ENCODE data around the gene GDI1.

DNA sequence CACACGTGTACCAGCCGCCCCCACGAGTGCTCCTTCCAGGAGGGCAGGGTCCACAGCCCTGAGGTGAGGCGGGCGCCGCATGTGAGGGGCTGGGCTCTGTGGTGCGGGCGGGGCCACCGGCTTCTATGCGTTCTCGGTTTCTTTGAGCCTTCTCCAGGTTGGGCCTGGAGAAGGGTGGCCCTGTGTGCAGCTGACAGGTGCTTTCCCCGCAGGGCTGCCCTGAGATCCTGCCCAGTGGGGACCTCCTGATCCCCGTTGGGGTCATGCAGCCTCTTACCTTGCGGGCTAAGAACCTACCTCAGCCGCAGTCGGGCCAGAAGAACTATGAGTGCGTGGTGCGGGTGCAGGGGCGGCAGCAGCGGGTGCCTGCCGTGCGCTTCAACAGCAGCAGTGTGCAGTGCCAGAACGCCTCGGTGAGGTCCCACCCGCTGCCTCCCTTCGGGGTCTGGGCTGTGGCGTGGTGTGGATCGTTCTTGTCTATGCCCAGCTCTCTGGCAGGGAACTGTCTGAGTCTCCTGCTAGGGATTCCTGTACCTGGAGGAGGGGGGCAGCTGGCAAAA lies 27.9 kb downstream of the GDI1 start:
- TF ChIP-seq CTCF (conservative IDR thresholded peaks at IDR 0.05; ENCODE audit: low read depth in 2 of 2) (no peak), EZH2 (IDR thresholded peaks at IDR 0.05; ENCODE audit: low read depth, unreplicated experiment) (no peak), POLR2AphosphoS5 (IDR thresholded peaks at IDR 0.05; ENCODE audit: low read depth) (no peak), JUNB (IDR thresholded peaks at IDR 0.05; ENCODE audit: unreplicated experiment) (no peak), EZH2phosphoT487 (IDR thresholded peaks at IDR 0.05; ENCODE audit: unreplicated experiment) (no peak), ETS1 (IDR thresholded peaks at IDR 0.05) (no peak), NANOG (IDR thresholded peaks at IDR 0.05; ENCODE audit: borderline replicate concordance) (no peak), CREB1 (CRISPR knock-in tag; IDR thresholded peaks at IDR 0.05; ENCODE audit: low read depth) (no peak), STAT1 (IDR thresholded peaks at IDR 0.05; ENCODE audit: unreplicated experiment) (no peak), ZNF331 (CRISPR knock-in tag; IDR thresholded peaks at IDR 0.05; ENCODE audit: low read depth) (no peak), ZNF114 (CRISPR knock-in tag; IDR thresholded peaks at IDR 0.05) (no peak)
- TF ChIP-seq, protein P1, sequence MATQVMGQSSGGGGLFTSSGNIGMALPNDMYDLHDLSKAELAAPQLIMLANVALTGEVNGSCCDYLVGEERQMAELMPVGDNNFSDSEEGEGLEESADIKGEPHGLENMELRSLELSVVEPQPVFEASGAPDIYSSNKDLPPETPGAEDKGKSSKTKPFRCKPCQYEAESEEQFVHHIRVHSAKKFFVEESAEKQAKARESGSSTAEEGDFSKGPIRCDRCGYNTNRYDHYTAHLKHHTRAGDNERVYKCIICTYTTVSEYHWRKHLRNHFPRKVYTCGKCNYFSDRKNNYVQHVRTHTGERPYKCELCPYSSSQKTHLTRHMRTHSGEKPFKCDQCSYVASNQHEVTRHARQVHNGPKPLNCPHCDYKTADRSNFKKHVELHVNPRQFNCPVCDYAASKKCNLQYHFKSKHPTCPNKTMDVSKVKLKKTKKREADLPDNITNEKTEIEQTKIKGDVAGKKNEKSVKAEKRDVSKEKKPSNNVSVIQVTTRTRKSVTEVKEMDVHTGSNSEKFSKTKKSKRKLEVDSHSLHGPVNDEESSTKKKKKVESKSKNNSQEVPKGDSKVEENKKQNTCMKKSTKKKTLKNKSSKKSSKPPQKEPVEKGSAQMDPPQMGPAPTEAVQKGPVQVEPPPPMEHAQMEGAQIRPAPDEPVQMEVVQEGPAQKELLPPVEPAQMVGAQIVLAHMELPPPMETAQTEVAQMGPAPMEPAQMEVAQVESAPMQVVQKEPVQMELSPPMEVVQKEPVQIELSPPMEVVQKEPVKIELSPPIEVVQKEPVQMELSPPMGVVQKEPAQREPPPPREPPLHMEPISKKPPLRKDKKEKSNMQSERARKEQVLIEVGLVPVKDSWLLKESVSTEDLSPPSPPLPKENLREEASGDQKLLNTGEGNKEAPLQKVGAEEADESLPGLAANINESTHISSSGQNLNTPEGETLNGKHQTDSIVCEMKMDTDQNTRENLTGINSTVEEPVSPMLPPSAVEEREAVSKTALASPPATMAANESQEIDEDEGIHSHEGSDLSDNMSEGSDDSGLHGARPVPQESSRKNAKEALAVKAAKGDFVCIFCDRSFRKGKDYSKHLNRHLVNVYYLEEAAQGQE (IDR thresholded peaks at IDR 0.05; ENCODE audit: unreplicated experiment), result no peak
- TF ChIP-seq, protein P2, sequence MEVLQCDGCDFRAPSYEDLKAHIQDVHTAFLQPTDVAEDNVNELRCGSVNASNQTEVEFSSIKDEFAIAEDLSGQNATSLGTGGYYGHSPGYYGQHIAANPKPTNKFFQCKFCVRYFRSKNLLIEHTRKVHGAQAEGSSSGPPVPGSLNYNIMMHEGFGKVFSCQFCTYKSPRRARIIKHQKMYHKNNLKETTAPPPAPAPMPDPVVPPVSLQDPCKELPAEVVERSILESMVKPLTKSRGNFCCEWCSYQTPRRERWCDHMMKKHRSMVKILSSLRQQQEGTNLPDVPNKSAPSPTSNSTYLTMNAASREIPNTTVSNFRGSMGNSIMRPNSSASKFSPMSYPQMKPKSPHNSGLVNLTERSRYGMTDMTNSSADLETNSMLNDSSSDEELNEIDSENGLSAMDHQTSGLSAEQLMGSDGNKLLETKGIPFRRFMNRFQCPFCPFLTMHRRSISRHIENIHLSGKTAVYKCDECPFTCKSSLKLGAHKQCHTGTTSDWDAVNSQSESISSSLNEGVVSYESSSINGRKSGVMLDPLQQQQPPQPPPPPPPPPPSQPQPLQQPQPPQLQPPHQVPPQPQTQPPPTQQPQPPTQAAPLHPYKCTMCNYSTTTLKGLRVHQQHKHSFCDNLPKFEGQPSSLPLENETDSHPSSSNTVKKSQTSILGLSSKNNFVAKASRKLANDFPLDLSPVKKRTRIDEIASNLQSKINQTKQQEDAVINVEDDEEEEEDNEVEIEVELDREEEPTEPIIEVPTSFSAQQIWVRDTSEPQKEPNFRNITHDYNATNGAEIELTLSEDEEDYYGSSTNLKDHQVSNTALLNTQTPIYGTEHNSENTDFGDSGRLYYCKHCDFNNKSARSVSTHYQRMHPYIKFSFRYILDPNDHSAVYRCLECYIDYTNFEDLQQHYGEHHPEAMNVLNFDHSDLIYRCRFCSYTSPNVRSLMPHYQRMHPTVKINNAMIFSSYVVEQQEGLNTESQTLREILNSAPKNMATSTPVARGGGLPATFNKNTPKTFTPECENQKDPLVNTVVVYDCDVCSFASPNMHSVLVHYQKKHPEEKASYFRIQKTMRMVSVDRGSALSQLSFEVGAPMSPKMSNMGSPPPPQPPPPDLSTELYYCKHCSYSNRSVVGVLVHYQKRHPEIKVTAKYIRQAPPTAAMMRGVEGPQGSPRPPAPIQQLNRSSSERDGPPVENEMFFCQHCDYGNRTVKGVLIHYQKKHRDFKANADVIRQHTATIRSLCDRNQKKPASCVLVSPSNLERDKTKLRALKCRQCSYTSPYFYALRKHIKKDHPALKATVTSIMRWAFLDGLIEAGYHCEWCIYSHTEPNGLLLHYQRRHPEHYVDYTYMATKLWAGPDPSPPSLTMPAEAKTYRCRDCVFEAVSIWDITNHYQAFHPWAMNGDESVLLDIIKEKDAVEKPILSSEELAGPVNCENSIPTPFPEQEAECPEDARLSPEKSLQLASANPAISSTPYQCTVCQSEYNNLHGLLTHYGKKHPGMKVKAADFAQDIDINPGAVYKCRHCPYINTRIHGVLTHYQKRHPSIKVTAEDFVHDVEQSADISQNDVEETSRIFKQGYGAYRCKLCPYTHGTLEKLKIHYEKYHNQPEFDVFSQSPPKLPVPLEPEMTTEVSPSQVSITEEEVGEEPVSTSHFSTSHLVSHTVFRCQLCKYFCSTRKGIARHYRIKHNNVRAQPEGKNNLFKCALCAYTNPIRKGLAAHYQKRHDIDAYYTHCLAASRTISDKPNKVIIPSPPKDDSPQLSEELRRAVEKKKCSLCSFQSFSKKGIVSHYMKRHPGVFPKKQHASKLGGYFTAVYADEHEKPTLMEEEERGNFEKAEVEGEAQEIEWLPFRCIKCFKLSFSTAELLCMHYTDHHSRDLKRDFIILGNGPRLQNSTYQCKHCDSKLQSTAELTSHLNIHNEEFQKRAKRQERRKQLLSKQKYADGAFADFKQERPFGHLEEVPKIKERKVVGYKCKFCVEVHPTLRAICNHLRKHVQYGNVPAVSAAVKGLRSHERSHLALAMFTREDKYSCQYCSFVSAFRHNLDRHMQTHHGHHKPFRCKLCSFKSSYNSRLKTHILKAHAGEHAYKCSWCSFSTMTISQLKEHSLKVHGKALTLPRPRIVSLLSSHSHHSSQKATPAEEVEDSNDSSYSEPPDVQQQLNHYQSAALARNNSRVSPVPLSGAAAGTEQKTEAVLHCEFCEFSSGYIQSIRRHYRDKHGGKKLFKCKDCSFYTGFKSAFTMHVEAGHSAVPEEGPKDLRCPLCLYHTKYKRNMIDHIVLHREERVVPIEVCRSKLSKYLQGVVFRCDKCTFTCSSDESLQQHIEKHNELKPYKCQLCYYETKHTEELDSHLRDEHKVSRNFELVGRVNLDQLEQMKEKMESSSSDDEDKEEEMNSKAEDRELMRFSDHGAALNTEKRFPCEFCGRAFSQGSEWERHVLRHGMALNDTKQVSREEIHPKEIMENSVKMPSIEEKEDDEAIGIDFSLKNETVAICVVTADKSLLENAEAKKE (CRISPR knock-in tag; IDR thresholded peaks at IDR 0.05), result no peak
